GM21447 (cell line): ENCODE results near the gene CHIA.

Source experiments
- ATAC-seq: cut with Tn5 transposase; IDR thresholded peaks from one replicate; pipeline ENCODE4 v1.9.1; 2021; ENCODE audit not compliant: unreplicated experiment

CHIA gene

GRCh38 chr1:111290630-111291029 is at the start of gene CHIA:
Gene CHIA, plus strand, starts transcription at chr1:111290851. Its CDS starts 19,617 bp downstream, at chr1:111310468.
- ATAC-seq = no peak

- ATAC-seq = no peak
Measured at GRCh38 chr1:111241797-111242196, 48.9 kb upstream of the CHIA start.

- ATAC-seq = no peak
Measured at GRCh38 chr1:111242805-111243523, 47.7 kb upstream of the CHIA start.

- no peak for ATAC-seq
Measured at GRCh38 chr1:111247125-111247838, 43.4 kb upstream of the CHIA start.

- no peak for ATAC-seq
Measured at GRCh38 chr1:111249960-111250359, 40.7 kb upstream of the CHIA start.

- ATAC-seq = no peak
Measured at GRCh38 chr1:111251570-111251969, 39.1 kb upstream of the CHIA start.

- ATAC-seq = no peak
Measured at GRCh38 chr1:111252786-111253185, 37.9 kb upstream of the CHIA start.

- ATAC-seq = no peak
Measured at GRCh38 chr1:111253876-111254275, 36.8 kb upstream of the CHIA start.

GRCh38 chr1:111256988-111257658 is 33.5 kb upstream of the CHIA start:
- ATAC-seq = no peak

GRCh38 chr1:111267801-111268508 is 22.7 kb upstream of the CHIA start:
- no peak for ATAC-seq

GRCh38 chr1:111269825-111270406 is 20.7 kb upstream of the CHIA start:
- no peak for ATAC-seq

GRCh38 chr1:111270771-111271463 is 19.7 kb upstream of the CHIA start:
- no peak for ATAC-seq

GRCh38 chr1:111271464-111271801 is 19.2 kb upstream of the CHIA start:
- no peak for ATAC-seq

- no peak for ATAC-seq
Measured at GRCh38 chr1:111272081-111272480, 18.6 kb upstream of the CHIA start.

GRCh38 chr1:111274653-111275052 is 16.0 kb upstream of the CHIA start:
- peak; percentile 50 for ATAC-seq

- peak; percentile 47 for ATAC-seq
Measured at GRCh38 chr1:111275079-111275478, 15.6 kb upstream of the CHIA start.

- ATAC-seq = no peak
Measured at GRCh38 chr1:111275780-111276433, 14.7 kb upstream of the CHIA start.

GRCh38 chr1:111279144-111279543 is 11.5 kb upstream of the CHIA start:
- no peak for ATAC-seq

- ATAC-seq = no peak
Measured at GRCh38 chr1:111280267-111280666, 10.4 kb upstream of the CHIA start.

- no peak for ATAC-seq
Measured at GRCh38 chr1:111281411-111281810, 9.2 kb upstream of the CHIA start.
